Fibroblast of the aortic adventitia (primary cell): ENCODE measurements around the gene FAHD1. TPM values are rescaled to one million over a fixed set of nuclear protein-coding genes. Genes with fewer than 3 reads are reported as not detected.
A peak's percentile ranks its signal among the peaks of the same experiment; 100 is the strongest.

Source experiments
- DNase-seq: peaks from one replicate; pipeline ENCODE4 v3.0.0-alpha.2; 2010; ENCODE audit warnings: low read depth
- H3K4me3 ChIP-seq: 2 replicates; pipeline ENCODE4 v1.5.1; 2011; ENCODE audit warnings: low read depth, mild to moderate bottlenecking, control low read depth, low read length, moderate library complexity
- total RNA-seq: library from RNA; depleted of rRNA; stranded (reverse); fragments of >200 nt; gene quantifications from 2 replicates; pipeline ENCODE4 v1.2.3, GENCODE V29; 2012; ENCODE audit warnings: low replicate concordance
- TF ChIP-seq, protein P1 (sequence below): IDR thresholded peaks from 2 replicates; pipeline ENCODE4 v1.5.1; 2011; ENCODE audit warnings: mild to moderate bottlenecking, low read length, control low read depth, inconsistent platforms; ENCODE audit not compliant: insufficient read depth

The FAHD1 gene
- total RNA-seq, 1 donor: 36.7 TPM

DNA sequence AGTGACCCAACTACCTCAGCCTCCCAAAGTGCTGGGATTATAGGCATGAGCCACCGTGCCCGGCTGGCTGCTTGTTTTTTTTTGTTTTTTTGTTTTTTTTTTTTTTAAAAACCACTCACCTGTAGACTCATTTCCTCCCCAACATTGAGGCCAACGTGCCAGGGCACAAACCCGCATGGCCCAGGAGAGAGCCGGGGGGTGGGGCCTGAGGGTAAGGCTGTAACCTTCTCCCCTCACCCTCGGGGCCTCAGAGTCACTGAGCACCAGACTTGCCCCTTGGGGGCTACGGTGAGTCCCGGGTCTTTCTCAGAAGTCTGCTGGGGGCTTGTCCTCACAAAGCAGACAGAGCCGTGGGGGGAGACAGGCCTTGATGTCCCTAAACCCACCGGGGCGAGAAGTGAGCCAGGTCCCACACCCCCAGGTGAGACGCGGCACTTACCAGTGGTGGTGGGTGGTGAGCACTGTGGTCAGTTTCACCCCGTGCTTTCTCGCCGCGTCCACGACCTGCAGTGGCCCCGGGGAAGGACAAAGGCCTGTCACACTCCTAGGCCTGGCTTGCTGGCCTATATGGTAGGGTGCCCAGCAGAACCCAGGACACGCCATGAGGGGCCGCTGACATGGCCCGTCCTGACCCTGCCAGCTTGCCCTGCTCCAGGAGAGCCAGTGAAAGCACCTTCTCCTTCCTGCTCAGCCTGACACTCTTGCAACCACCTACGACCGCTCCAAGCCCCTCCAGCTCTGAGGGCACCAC lies 5.0 kb upstream of the FAHD1 start:
- DNase-seq: no peak
- H3K4me3 ChIP-seq: no peak overlapping the region
- TF ChIP-seq, protein P1, sequence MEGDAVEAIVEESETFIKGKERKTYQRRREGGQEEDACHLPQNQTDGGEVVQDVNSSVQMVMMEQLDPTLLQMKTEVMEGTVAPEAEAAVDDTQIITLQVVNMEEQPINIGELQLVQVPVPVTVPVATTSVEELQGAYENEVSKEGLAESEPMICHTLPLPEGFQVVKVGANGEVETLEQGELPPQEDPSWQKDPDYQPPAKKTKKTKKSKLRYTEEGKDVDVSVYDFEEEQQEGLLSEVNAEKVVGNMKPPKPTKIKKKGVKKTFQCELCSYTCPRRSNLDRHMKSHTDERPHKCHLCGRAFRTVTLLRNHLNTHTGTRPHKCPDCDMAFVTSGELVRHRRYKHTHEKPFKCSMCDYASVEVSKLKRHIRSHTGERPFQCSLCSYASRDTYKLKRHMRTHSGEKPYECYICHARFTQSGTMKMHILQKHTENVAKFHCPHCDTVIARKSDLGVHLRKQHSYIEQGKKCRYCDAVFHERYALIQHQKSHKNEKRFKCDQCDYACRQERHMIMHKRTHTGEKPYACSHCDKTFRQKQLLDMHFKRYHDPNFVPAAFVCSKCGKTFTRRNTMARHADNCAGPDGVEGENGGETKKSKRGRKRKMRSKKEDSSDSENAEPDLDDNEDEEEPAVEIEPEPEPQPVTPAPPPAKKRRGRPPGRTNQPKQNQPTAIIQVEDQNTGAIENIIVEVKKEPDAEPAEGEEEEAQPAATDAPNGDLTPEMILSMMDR: no peak

- H3K4me3 ChIP-seq: no peak overlapping the region
- DNase-seq: no peak
- TF ChIP-seq, protein P1: no peak
Observed at GRCh38 chr16:1822801-1823200, 4.2 kb upstream of the FAHD1 start.

DNA sequence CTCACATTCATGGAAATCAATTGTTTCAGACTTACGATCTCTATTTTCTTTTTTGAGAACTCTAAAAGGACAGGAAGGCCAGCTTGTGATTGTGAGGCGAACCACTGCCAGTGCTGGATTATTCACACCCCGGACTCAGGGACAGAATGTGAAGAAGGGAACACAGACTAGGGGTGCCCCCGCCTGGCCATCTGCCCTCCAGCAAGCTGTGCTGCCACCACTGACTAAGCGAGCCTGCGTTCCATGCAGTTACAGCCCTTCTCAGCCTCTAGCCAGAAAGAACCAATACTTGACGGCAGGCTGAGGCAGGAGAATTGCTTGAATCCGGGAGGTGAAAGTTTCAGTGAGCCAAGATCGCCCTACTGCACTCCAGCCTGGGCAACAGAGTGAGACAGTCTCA lies 3.2 kb upstream of the FAHD1 start:
- H3K4me3 ChIP-seq: no peak overlapping the region
- TF ChIP-seq, protein P1: no peak
- peak; percentile 30 for DNase-seq

DNA sequence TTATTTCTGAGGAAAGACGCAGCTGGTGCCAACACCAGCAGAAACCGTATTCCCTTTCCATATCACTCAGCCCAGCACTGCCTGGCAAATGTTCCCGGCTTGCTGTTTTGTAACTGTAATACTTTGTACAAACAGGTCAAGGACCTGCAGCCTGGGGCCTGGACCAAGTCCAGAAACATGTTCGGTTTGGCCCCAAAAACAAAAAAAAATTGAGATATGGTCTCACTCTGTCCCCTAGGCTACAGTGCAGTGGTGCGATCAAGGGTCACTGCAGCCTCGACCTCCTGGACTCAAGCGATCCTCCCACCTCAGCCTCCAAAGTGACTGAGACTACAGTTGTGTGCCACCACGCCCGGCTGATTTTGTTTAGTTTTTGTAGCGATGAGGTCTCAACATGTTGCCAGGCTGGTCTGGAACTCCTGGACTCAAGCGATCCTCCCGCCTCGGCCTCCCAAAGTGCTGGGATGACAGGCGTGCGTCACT lies 1.6 kb upstream of the FAHD1 start:
- H3K4me3 ChIP-seq: peak overlapping the region; percentile 99
- TF ChIP-seq, protein P1: no peak

GRCh38 chr16:1825864-1826690 lies 929 bp upstream of the FAHD1 start:
- TF ChIP-seq, protein P1: no peak
- no peak for DNase-seq

More for the DNA sequence above, 1.6 kb upstream of the FAHD1 start:
- no peak for DNase-seq

GRCh38 chr16:1828645-1829410 lies 1.8 kb downstream of the FAHD1 start:
- no peak for DNase-seq
- peak overlapping the region; percentile 99 for H3K4me3 ChIP-seq
- TF ChIP-seq, protein P1: no peak

More at GRCh38 chr16:1825864-1826690, 929 bp upstream of the FAHD1 start:
- peak overlapping the region; percentile 99 for H3K4me3 ChIP-seq
